Tibial nerve (tissue), 4 donors: ENCODE measurements around the gene STPG3. TPM values are rescaled to one million over a fixed set of nuclear protein-coding genes. Genes with fewer than 3 reads are reported as not detected.
"Not testable (repeated sequence)": the region's sequence is repeated elsewhere in the genome, so short reads cannot be mapped to it uniquely, and the experiment has no call there.

Experiments
- DNase-seq, 2 donors: peaks; one replicate each; pipeline ENCODE4 v3.0.0-alpha.2; 2019; ENCODE audit warnings: low spot score in 2 of 2
- H3K27ac ChIP-seq, 4 donors: fragments of 200-600 bp; sonication (generic) in 3 of 4; one replicate each; pipeline ENCODE4 v1.5.1; 2017 to 2019; ENCODE audit warnings: mild to moderate bottlenecking in 1 of 4
- H3K27me3 ChIP-seq, 2 donors: fragments of 200-600 bp; sonication (generic) in 1 of 2; one replicate each; pipeline versions ENCODE4 v1.5.1 to v1.6.0; 2017 to 2019
- H3K36me3 ChIP-seq, 3 donors: fragments of 200-600 bp; sonication (generic); one replicate each; pipeline ENCODE4 v1.5.1; 2018 to 2019
- H3K4me1 ChIP-seq, 4 donors: fragments of 200-600 bp; sonication (generic) in 3 of 4; one replicate each; pipeline ENCODE4 v1.5.1; 2017 to 2019
- H3K4me3 ChIP-seq, 4 donors: fragments of 200-600 bp; sonication (generic) in 3 of 4; one replicate each; pipeline ENCODE4 v1.5.1; 2017 to 2019; ENCODE audit warnings: mild to moderate bottlenecking in 1 of 4, moderate library complexity in 1 of 4
- H3K9me3 ChIP-seq, 4 donors: fragments of 200-600 bp; sonication (generic) in 3 of 4; one replicate each; pipeline ENCODE4 v1.5.1; 2017 to 2019
- EP300 ChIP-seq, 2 donors: sonication (generic); formaldehyde crosslinking; IDR thresholded peaks; one replicate each; pipeline ENCODE4 v1.6.1; 2017; ENCODE audit warnings: antibody characterized with exemption in 2 of 2, mild to moderate bottlenecking in 1 of 2
- POLR2A ChIP-seq, 2 donors: fragments of 450-650 bp; IDR thresholded peaks; one replicate each; pipeline ENCODE4 v1.6.1; 2017; ENCODE audit warnings: antibody characterized with exemption in 2 of 2, mild to moderate bottlenecking in 2 of 2, moderate library complexity in 2 of 2
- WGBS, 2 donors: methylation state at CpG; one replicate each; pipeline ENCODE4 v1.1.5; 2018; 5-methylcytosine and 5-hydroxymethylcytosine counted together
- total RNA-seq, 4 donors: library from RNA; depleted of rRNA; stranded (reverse); fragments of >200 nt; gene quantifications; one replicate each; pipeline ENCODE4 v1.1.0, GENCODE V29; 2016
- TF ChIP-seq, protein P1 (sequence below), 5 experiments: fragments of 200-600 bp in 3 of 5; fragments of 450-650 bp in 2 of 5; sonication (generic) in 3 of 5; IDR thresholded peaks; one replicate each; pipeline ENCODE4 v1.5.1; 2016 to 2019; ENCODE audit warnings: antibody characterized with exemption in 5 of 5, mild to moderate bottlenecking in 3 of 5, moderate library complexity in 2 of 5

Gene STPG3
- total RNA-seq, 4 donors from 2014 or later: not detected

DNA sequence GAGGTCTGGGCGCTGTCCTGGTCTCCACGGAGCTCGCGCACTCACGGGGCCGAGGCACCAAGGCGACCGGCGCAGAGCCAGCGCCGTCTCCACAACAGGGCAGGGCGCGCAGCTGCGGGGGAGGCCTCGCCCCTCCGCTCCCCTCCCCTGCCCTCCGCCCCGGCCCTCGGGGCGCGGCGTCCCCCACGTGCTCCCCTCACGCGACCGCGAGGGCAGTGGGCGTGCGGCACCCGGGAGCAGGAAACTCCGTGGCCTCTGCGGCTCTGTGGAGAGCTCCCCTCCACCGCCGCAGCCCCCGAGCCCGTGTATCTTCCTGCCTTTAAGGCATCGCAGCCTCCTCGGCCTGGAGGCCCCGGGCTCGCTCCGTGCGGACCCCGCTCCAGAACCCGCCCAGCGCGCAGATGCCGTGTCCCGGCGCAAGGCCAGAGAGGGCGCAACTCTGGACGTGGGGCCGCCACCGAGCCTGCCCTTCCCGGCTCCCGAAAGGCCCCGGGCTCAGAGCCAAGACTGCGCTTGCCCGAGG, 10.7 kb upstream of the STPG3 start:
- H3K36me3 ChIP-seq: peaks cover 0 to 20% (median 10%) of the 10 kb centered on the region in 3 donors
- WGBS, 2 donors: 1 to 2% methylated on average over 13 to 31 of the region's 58 CpGs
- peak overlapping the region; percentile 45 to 90 (median 70) for H3K4me3 ChIP-seq
- peaks cover 0 to 80% (median 38%) of the 10 kb centered on the region in 4 donors for H3K4me1 ChIP-seq
- H3K27ac ChIP-seq: peak overlapping the region; percentile 56 to 97 (median 92)
- DNase-seq: peak; percentile 35 to 37
- no peaks in the 10 kb centered on the region for H3K9me3 ChIP-seq
- no peaks in the 10 kb centered on the region for H3K27me3 ChIP-seq
- TF ChIP-seq POLR2A (IDR thresholded peaks at IDR 0.05): no peak
- peak in 1 of 2 donors; percentile 27 for TF ChIP-seq EP300 (IDR thresholded peaks at IDR 0.05)
- TF ChIP-seq, protein P1, sequence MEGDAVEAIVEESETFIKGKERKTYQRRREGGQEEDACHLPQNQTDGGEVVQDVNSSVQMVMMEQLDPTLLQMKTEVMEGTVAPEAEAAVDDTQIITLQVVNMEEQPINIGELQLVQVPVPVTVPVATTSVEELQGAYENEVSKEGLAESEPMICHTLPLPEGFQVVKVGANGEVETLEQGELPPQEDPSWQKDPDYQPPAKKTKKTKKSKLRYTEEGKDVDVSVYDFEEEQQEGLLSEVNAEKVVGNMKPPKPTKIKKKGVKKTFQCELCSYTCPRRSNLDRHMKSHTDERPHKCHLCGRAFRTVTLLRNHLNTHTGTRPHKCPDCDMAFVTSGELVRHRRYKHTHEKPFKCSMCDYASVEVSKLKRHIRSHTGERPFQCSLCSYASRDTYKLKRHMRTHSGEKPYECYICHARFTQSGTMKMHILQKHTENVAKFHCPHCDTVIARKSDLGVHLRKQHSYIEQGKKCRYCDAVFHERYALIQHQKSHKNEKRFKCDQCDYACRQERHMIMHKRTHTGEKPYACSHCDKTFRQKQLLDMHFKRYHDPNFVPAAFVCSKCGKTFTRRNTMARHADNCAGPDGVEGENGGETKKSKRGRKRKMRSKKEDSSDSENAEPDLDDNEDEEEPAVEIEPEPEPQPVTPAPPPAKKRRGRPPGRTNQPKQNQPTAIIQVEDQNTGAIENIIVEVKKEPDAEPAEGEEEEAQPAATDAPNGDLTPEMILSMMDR (IDR thresholded peaks at IDR 0.05): no peak

DNA sequence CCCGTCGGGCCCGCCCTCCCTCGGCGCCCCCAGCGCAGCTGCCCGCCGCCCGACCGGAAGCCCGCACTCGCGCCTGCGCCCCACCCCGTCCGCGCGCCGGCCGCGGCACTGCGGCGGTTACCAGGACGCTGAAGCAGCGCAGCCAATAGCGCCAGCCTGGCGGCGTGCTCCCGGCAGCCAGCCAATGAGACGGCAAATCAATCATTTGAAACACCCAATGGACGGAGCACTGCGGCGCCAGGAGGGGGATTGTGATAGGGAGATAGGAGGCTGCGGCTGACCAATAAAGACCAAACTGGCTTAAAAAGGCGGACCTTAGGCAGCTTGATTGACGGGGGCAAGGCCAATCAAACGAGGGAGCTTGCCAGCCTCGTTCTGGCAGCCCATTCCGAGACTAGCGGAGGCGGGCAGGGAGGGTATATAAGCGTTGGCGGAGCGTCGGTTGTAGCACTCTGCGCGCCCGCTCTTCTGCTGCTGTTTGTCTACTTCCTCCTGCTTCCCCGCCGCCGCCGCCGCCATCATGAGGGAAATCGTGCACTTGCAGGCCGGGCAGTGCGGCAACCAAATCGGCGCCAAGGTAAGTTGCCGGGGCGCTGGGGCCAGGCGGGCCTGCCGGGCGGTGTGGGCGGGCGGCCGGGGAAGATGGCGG, 10.1 kb upstream of the STPG3 start, which contains the start of gene TUBB4B:
TUBB4B (plus strand) TSS at position 447 of the 649 bp plus-strand sequence; CDS start at position 521, 74 bp downstream.
- H3K27me3 ChIP-seq: no peaks in the 10 kb centered on the region
- H3K27ac ChIP-seq: peak within 1 kb of the TSS; percentile 63 to 97 (median 92)
- no peaks in the 10 kb centered on the region for H3K9me3 ChIP-seq
- H3K4me1 ChIP-seq: peaks cover 0 to 74% (median 33%) of the 10 kb centered on the region in 4 donors
- DNase-seq: peak; percentile 98 to 99
- peak within 1 kb of the TSS; percentile 48 to 90 (median 75) for H3K4me3 ChIP-seq
- peaks cover 0 to 20% (median 10%) of the 10 kb centered on the region in 3 donors for H3K36me3 ChIP-seq
- peak; percentile 99 to 100 for TF ChIP-seq POLR2A (IDR thresholded peaks at IDR 0.05)
- TF ChIP-seq EP300 (IDR thresholded peaks at IDR 0.05): peak in 1 of 2 donors; percentile 100
- TF ChIP-seq, protein P1 (IDR thresholded peaks at IDR 0.05): peak in 2 of 5 experiments; percentile 8 to 61
- 0 to 1% methylated on average over 15 to 53 of the region's 67 CpGs for WGBS, 2 donors

DNA sequence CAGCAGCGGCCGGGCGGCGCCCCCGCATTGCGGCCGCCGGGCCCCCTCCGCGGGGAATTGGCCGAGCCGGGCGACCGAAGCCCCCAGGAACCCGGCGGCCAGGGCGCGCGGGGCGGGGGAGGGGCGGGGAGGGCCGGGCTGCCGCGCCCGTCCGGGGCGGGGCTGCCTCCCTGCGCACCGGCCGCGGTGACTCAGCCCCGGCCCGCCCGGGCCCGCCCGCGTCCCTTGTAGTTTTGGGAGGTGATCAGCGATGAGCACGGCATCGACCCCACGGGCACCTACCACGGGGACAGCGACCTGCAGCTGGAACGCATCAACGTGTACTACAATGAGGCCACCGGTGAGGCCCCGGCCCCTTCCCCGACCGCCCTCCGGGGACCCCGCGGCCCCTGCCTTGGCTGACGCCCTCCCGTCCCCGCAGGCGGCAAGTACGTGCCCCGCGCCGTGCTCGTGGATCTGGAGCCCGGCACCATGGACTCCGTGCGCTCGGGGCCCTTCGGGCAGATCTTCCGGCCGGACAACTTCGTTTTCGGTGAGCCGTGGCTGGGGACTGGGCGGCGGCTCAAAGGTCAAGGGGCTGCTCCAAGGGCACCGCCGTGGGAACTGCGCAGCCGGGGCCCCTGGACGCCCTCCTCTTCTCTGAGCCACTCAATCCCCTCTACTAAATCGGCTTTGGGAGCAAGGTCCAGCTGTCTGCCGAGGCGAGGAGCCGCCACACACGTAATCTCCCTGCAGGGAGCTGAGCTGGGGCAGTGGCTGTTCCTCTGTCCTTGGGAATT, 9.4 kb upstream of the STPG3 start:
- TF ChIP-seq, protein P1 (IDR thresholded peaks at IDR 0.05): no peak
- peak in 1 of 2 donors; percentile 5 for TF ChIP-seq POLR2A (IDR thresholded peaks at IDR 0.05)
- WGBS, 2 donors: 2% methylated on average over 29 to 55 of the region's 83 CpGs
- peak; percentile 27 to 39 for DNase-seq
- peak overlapping the region; percentile 63 to 94 (median 90) for H3K27ac ChIP-seq
- peaks cover 0 to 20% (median 10%) of the 10 kb centered on the region in 3 donors for H3K36me3 ChIP-seq
- no peaks in the 10 kb centered on the region for H3K9me3 ChIP-seq
- H3K4me3 ChIP-seq: peak overlapping the region; percentile 48 to 90 (median 75)
- H3K4me1 ChIP-seq: peaks cover 0 to 67% (median 26%) of the 10 kb centered on the region in 4 donors
- no peaks in the 10 kb centered on the region for H3K27me3 ChIP-seq

DNA sequence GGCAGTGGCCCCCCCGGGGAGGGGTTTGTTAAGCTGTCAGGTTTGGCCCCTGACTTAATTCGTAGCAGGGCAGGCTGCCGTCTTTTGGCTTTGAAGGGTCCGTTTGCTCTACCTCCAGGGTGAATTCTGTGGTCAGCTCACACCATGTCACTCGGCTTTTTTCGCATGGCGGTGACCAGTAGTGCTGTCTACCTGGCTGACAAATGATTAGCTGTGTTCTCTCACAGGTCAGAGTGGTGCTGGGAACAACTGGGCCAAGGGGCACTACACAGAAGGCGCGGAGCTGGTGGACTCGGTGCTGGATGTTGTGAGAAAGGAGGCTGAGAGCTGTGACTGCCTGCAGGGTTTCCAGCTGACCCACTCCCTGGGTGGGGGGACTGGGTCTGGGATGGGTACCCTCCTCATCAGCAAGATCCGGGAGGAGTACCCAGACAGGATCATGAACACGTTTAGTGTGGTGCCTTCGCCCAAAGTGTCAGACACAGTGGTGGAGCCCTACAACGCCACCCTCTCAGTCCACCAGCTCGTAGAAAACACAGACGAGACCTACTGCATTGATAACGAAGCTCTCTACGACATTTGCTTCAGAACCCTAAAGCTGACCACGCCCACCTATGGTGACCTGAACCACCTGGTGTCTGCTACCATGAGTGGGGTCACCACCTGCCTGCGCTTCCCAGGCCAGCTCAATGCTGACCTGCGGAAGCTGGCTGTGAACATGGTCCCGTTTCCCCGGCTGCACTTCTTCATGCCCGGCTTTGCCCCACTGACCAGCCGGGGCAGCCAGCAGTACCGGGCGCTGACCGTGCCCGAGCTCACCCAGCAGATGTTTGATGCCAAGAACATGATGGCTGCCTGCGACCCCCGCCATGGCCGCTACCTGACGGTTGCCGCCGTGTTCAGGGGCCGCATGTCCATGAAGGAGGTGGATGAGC, 8.6 kb upstream of the STPG3 start:
- peak overlapping the region; percentile 48 to 90 (median 75) for H3K4me3 ChIP-seq
- WGBS, 2 donors: 72 to 75% methylated on average over 34 of the region's 36 CpGs
- H3K27ac ChIP-seq: peak overlapping the region; percentile 61 to 94 (median 90)
- H3K4me1 ChIP-seq: peaks cover 0 to 58% (median 23%) of the 10 kb centered on the region in 4 donors
- peaks cover 0 to 20% (median 10%) of the 10 kb centered on the region in 3 donors for H3K36me3 ChIP-seq
- no peaks in the 10 kb centered on the region for H3K27me3 ChIP-seq
- H3K9me3 ChIP-seq: no peaks in the 10 kb centered on the region
- TF ChIP-seq, protein P1 (IDR thresholded peaks at IDR 0.05): no peak
- TF ChIP-seq EP300 (IDR thresholded peaks at IDR 0.05) (no peak), POLR2A (IDR thresholded peaks at IDR 0.05) (no peak)
- no peak for DNase-seq

DNA sequence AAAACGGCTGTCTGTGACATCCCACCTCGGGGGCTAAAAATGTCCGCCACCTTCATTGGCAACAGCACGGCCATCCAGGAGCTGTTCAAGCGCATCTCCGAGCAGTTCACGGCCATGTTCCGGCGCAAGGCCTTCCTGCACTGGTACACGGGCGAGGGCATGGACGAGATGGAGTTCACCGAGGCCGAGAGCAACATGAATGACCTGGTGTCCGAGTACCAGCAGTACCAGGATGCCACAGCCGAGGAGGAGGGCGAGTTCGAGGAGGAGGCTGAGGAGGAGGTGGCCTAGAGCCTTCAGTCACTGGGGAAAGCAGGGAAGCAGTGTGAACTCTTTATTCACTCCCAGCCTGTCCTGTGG, 7.8 kb upstream of the STPG3 start:
- H3K27ac ChIP-seq, H3K4me3 ChIP-seq, H3K9me3 ChIP-seq, DNase-seq, H3K27me3 ChIP-seq: not testable (repeated sequence)
- peaks cover 0 to 20% (median 10%) of the 10 kb centered on the region in 3 donors for H3K36me3 ChIP-seq
- WGBS, 2 donors: 87 to 89% methylated on average over 18 of the region's 18 CpGs
- H3K4me1 ChIP-seq: peaks cover 0 to 51% (median 23%) of the 10 kb centered on the region in 4 donors
